Measurements from ENCODE around the gene TMEM117. TPM values are rescaled to one million over a fixed set of nuclear protein-coding genes. Genes with fewer than 3 reads are reported as not detected.
"Not testable (repeated sequence)": the region's sequence is repeated elsewhere in the genome, so short reads cannot be mapped to it uniquely, and the experiment has no call there.

TMEM117 gene
- total RNA-seq, 1 experiment from 2014 or later = 12.0 TPM

DNA sequence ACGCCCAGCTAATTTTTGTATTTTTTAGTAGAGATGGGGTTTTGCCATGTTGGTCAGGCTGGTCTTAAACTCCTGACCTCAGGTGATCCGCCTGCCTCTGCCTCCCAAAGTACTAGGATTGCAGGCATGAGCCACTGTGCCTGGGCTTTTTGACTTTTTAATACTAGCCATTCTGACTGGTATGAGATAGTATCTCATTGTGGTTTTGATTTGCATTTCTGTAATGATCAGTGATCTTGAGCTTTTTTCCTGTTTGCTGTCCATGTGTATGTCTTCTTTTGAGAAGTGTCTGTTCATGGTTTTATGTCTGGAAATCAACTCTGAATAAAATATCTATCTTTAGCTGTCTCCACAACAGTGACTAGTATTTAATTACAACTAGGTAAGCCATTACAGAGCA is 35.4 kb downstream of the TMEM117 start:
- in situ Hi-C loops (cut with HindIII; ENCODE audit: low pct_unique_long_range_greater_than_20kb, low sequenced_read_pairs); DNase-seq (ENCODE audit: low read depth): not testable (repeated sequence)

DNA sequence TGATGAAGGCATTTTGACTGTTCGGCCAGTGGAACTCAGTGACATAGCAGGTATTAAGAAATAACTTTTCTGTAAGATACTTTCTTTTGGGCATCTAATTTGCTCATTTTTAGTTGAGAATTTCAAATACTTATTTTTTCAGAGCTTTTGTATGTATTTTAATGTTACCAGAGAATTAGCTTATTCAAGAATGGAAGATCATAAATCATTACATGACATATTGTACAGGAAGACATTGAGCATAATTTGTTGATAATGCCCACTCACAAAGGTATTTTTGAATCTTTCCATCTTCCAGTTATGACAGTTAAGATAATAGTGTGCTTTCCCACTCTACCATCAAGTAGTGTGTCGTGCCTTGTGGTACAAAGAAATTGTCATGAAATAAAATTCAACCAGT is 36.5 kb downstream of the TMEM117 start:
- in situ Hi-C loops (cut with HindIII; ENCODE audit: low pct_unique_long_range_greater_than_20kb, low sequenced_read_pairs) = no loop called here
- no peak for DNase-seq (ENCODE audit: low read depth)

DNA sequence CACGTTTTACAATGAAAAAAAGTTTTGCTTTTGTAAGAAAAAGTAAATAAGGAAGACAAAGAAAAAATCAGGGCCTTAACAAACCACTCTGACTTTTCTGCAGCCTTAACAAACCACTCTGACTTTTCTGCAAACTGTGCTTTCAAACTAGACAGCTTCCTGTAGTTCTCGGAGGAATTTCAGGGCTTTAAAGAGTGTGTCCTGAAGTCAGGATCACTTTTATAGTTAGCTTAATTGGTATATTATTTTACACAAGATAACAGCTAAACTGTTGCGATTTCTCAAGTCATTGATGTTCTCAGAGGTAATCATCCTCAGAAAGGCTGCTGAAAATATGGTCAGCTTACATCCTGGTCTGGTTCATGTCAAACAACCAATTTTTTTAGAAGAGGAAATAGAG is 42.2 kb downstream of the TMEM117 start:
- DNase-seq (ENCODE audit: low read depth) = no peak
- in situ Hi-C loops (cut with HindIII; ENCODE audit: low pct_unique_long_range_greater_than_20kb, low sequenced_read_pairs) = no loop called here

DNA sequence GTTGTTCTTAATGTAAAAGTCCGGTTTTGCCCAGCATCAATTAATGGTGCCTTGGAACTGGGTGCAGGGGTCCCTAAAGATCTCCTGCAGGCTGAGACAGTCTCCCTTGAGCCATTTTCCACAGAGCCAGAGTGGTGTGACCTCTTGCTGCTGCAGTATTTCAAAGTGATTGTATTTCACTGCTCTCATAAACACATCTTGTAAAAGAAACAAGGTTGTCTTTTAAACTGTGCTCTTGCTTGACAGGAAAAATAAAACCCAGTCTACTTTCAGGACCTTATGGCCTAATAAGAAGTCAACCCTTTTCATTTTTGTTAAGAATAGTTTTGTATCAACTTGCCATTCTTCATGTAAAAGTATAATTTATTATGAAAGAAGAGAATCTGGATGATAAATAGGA is 44.7 kb downstream of the TMEM117 start:
- in situ Hi-C loops (cut with HindIII; ENCODE audit: low pct_unique_long_range_greater_than_20kb, low sequenced_read_pairs) = loop anchor here (10.0 kb wide), 1 partner anchor 116 kb away; no protein-coding TSS in a partner anchor
- DNase-seq (ENCODE audit: low read depth) = no peak

DNA sequence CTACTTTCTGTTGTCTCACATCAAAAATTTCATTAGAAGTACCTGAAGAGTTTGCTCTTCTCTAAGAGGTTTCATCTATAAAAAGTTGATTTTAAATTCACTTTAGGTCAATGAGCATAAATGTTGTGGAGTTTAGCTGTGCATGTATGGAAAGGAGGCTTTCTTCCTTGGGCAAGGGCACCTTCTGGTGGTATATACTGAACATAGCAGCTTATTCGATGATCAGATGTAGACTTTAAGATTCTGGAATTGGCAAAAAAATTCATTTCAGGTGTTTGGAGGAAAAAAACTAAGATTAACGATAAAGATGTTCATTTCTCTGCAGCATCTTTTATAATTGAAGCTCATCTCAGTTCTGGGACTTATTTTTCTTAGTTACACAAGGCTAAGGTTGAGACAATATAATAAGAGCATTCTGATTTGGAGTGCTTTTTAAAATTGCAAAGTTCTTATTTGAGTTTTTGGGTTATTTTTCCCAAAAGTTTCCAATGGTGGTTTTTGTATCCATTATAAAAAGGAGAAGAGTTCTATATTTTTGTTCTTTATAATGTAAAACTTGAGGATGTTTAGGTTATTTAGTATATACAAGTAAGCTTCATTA is 46.8 kb downstream of the TMEM117 start:
- peak; percentile 33 for DNase-seq (ENCODE audit: low read depth)
- in situ Hi-C loops (cut with HindIII; ENCODE audit: low pct_unique_long_range_greater_than_20kb, low sequenced_read_pairs) = loop anchor here (10.0 kb wide), 1 partner anchor 118 kb away; no protein-coding TSS in a partner anchor

DNA sequence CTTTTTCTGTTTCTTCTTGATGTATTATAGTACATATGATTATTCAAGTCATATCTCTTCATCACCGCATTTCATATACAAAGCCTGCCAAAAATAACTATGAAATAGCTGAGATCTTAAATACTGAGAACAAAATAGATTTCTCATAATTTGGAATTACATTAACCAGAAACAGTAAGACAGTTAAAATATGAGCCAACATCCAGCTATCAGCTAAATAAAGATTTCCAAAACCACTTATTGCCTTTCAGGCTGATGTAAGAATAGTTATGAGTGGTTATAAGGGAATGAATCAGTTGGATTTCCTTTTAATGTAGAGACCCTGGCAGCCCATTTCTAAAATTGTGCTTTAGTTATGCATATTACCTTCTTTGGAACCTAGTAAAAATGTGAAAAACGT is 47.4 kb downstream of the TMEM117 start:
- no peak for DNase-seq (ENCODE audit: low read depth)
- in situ Hi-C loops (cut with HindIII; ENCODE audit: low pct_unique_long_range_greater_than_20kb, low sequenced_read_pairs) = loop anchor here (10.0 kb wide), 1 partner anchor 119 kb away; no protein-coding TSS in a partner anchor

GRCh38 chr12:43883748-43884147 is 47.9 kb downstream of the TMEM117 start:
- in situ Hi-C loops (cut with HindIII; ENCODE audit: low pct_unique_long_range_greater_than_20kb, low sequenced_read_pairs) = loop anchor here (10.0 kb wide), 1 partner anchor 119 kb away; no protein-coding TSS in a partner anchor
- DNase-seq (ENCODE audit: low read depth) = no peak

- DNase-seq (ENCODE audit: low read depth) = no peak
- in situ Hi-C loops (cut with HindIII; ENCODE audit: low pct_unique_long_range_greater_than_20kb, low sequenced_read_pairs) = loop anchor here (10.0 kb wide), 1 partner anchor 120 kb away; no protein-coding TSS in a partner anchor
Measured at GRCh38 chr12:43884683-43885410, 49.0 kb downstream of the TMEM117 start.

DNA sequence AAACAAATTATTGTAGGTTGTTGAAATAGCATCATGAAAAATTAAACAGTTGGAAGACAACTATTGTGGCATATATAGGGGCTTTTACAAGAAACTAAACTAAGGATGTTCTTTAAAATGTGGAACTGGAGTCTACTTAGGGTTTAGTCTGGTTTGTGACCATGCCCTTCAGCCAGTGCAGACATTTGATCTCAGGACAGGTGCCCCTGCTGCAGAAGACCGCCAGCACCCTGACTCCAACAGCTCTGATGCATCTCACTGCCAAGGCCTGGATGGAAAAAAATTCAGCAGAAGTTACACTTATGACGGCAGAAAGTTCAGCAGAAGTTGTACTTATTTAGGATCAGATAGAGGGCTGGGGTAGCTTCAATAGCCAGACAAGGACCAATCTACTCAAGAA is 51.5 kb downstream of the TMEM117 start:
- no peak for DNase-seq (ENCODE audit: low read depth)
- in situ Hi-C loops (cut with HindIII; ENCODE audit: low pct_unique_long_range_greater_than_20kb, low sequenced_read_pairs) = loop anchor here (10.0 kb wide), 1 partner anchor 123 kb away; no protein-coding TSS in a partner anchor

DNA sequence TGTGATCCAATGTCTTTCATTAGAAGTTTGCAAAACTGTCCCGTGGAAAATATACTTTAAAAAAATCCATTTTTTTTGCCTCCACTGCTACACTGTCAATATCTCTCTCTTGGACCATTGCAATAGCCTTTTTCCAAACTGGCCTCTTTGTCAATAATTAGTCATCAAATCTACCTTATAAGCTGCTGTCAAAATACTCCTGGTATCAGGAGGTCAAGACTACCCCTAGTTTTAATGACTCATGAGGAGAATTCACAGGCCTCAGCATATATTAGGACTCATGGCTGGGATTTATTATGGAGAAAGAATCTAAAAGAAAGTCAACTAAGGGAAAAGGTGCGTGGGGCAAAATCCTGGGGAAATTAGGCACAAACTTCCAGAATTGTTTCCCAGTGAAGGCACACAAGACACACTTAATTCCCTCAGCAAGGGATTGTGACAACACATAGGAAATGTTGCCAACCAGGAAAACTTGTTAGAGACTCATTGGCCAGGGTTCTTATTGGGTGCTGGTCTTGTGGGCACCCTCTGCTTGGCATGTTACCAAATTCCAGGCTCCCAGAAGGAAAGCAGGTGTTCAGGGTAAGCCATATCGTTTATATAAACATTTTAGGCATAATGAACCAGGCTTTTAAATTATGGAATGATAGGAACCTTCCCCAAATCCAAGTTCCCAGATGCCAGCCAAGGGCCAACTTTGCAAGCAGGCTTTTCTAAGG is 56.1 kb downstream of the TMEM117 start:
- in situ Hi-C loops (cut with HindIII; ENCODE audit: low pct_unique_long_range_greater_than_20kb, low sequenced_read_pairs) = no loop called here
- DNase-seq (ENCODE audit: low read depth) = no peak

DNA sequence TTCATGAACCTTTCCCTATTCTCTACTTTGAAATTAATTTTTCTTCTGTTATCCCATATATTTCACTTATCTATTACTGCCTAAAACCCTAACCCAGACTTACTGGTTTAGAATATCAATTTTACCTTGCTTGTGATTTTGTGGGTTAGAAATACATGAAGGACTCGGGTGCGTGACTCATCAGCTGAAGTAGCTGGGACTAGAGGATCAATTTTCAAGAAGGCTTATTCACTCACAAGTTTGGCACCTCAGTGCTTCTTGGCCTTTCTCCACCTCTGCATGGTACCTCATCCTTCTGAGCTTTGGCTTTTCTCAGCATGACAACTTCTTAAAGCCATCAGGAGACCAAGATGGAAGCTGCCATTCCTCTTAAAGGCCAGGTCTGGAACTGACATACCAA is 57.8 kb downstream of the TMEM117 start:
- in situ Hi-C loops (cut with HindIII; ENCODE audit: low pct_unique_long_range_greater_than_20kb, low sequenced_read_pairs) = no loop called here
- no peak for DNase-seq (ENCODE audit: low read depth)

- no peak for DNase-seq (ENCODE audit: low read depth)
- in situ Hi-C loops (cut with HindIII; ENCODE audit: low pct_unique_long_range_greater_than_20kb, low sequenced_read_pairs) = no loop called here
Measured at GRCh38 chr12:43895580-43896206, 59.8 kb downstream of the TMEM117 start.

DNA sequence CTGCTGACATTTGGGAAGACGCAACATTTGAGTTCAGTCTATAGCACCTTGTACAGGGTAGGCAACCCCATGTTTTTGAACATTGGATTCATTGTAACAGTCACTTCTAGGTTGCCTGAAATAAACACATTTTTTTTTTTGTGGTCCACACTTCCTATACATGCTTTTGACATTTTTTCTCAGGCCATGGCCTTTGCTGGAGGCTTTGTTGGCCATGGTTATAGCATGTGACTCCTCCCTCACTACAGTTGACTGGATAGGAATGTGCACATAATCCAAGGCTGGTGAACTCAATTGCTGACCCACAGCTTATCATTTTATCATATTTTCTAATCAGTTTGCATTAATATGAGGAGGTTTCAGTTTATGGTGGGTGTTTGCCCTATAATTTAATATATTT is 60.6 kb downstream of the TMEM117 start:
- peak; percentile 54 for DNase-seq (ENCODE audit: low read depth)
- in situ Hi-C loops (cut with HindIII; ENCODE audit: low pct_unique_long_range_greater_than_20kb, low sequenced_read_pairs) = no loop called here

DNA sequence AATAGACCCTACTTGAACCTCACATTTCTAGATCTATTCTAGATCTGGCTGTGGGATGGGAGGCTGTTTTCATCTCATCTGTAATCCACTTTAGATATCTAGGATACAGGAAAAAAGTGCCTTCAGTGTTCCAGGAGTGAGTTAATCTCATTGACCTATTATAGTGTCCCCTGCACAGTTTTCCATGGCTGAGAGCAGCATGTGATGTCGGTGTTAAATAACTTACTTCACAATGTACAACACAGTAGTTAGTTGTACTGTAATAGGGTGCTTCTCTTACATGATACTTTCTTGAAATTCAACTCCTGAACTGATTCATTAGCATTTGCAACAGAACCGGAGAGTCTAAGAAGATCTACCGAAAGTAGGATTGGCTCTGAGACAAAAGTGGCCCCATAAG is 62.6 kb downstream of the TMEM117 start:
- DNase-seq (ENCODE audit: low read depth) = no peak
- in situ Hi-C loops (cut with HindIII; ENCODE audit: low pct_unique_long_range_greater_than_20kb, low sequenced_read_pairs) = no loop called here

GRCh38 chr12:43899574-43899973 is 63.7 kb downstream of the TMEM117 start:
- in situ Hi-C loops (cut with HindIII; ENCODE audit: low pct_unique_long_range_greater_than_20kb, low sequenced_read_pairs) = no loop called here
- DNase-seq (ENCODE audit: low read depth) = no peak

- no peak for DNase-seq (ENCODE audit: low read depth)
- in situ Hi-C loops (cut with HindIII; ENCODE audit: low pct_unique_long_range_greater_than_20kb, low sequenced_read_pairs) = no loop called here
Measured at GRCh38 chr12:43903686-43904085, 67.8 kb downstream of the TMEM117 start.

DNA sequence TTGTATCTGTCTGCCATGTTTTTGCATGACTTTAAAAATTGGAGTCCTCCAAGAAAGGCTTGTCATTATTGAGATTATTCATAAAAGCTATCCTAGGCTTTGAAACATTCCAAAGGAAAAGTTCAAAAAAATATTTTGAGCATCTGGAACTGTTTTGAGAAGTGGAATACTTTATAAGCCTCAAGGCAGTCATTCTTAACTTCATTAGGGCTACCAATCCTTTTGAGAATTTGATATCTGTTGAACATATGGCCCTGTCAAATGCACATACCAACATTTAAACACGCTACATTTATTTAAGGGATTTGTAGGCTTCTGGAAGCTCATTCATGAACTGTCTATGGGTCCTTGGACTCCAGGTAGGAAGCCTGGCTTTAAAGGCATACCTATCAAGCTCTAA is 77.0 kb downstream of the TMEM117 start:
- in situ Hi-C loops (cut with HindIII; ENCODE audit: low pct_unique_long_range_greater_than_20kb, low sequenced_read_pairs) = no loop called here
- no peak for DNase-seq (ENCODE audit: low read depth)

DNA sequence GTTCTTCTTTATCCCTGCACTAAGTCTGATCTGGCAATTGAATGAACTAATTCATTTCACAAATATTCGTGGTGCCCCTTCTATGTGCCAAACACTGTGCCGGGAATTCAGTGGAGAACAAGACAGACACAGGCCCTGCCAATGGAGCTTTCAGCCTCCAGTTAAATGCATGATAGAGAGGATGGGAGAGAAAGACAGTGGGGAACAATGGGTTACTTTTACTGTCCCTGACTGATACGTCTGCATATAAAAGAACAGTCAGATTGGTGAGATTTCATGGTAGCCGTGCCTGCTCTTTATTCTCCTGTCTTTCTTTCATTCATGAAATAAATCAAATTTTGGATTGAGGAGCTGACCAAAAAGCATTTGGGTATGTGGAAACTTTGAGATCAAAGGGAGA is 78.5 kb downstream of the TMEM117 start:
- DNase-seq (ENCODE audit: low read depth) = no peak
- in situ Hi-C loops (cut with HindIII; ENCODE audit: low pct_unique_long_range_greater_than_20kb, low sequenced_read_pairs) = no loop called here

Measured in Caki2 (cell line).